ENCODE results near the gene DPH1.

- no peak for TF ChIP-seq CTCF (IDR thresholded peaks at IDR 0.05; ENCODE audit: low read depth, low read length, missing input control)
- TF ChIP-seq YY1 (IDR thresholded peaks at IDR 0.05) = no peak
- no peak for TF ChIP-seq FOXA1 (IDR thresholded peaks at IDR 0.05)
- TF ChIP-seq MAX (IDR thresholded peaks at IDR 0.05) = no peak
- TF ChIP-seq SP1 (IDR thresholded peaks at IDR 0.05) = no peak
- no peak for TF ChIP-seq REST (IDR thresholded peaks at IDR 0.05)
- TF ChIP-seq GABPA (IDR thresholded peaks at IDR 0.05 in 1 of 2, conservative IDR thresholded peaks at IDR 0.05 in 1 of 2) = no peak
- no peak for TF ChIP-seq RXRA (IDR thresholded peaks at IDR 0.05)
- no peak for TF ChIP-seq NR2F2 (IDR thresholded peaks at IDR 0.05)
- no peak for TF ChIP-seq TAF1 (conservative IDR thresholded peaks at IDR 0.05)
- no peak for TF ChIP-seq ATF3 (IDR thresholded peaks at IDR 0.05)
- no peak for TF ChIP-seq HNF4A (conservative IDR thresholded peaks at IDR 0.05)
- no peak for TF ChIP-seq HNF4G (IDR thresholded peaks at IDR 0.05)
- TF ChIP-seq RAD21 (IDR thresholded peaks at IDR 0.05) = no peak
Observed at GRCh38 chr17:2003525-2003924, 26.4 kb upstream of the DPH1 start.

Measured in liver (tissue), 3 donors.